Neutrophil (primary cell): ENCODE data around the gene REV1.

ENCODE experiments used
- H3K27ac ChIP-seq: fragments of 200-600 bp; sonication (generic); 2 replicates; pipeline ENCODE4 v1.5.1; 2016; ENCODE audit warnings: mild to moderate bottlenecking, moderate library complexity
- H3K27me3 ChIP-seq: fragments of 200-600 bp; sonication (generic); 2 replicates; pipeline ENCODE4 v1.6.0; 2016; ENCODE audit warnings: mild to moderate bottlenecking
- H3K36me3 ChIP-seq: fragments of 200-600 bp; sonication (generic); 2 replicates; pipeline ENCODE4 v1.5.1; 2017
- H3K4me1 ChIP-seq, 2 experiments: fragments of 200-600 bp in 1 of 2; sonication (generic) in 1 of 2; 1 replicate in 1 of 2; 2 replicates in 1 of 2; pipeline versions ENCODE4 v1.5.1 to v1.6.1; 2013 to 2016; ENCODE audit warnings: low read depth in 1 of 2, low read length in 1 of 2, mild to moderate bottlenecking in 1 of 2, moderate library complexity in 1 of 2; ENCODE audit not compliant: control insufficient read depth in 1 of 2, insufficient read depth in 1 of 2
- H3K4me3 ChIP-seq, 2 experiments: fragments of 200-600 bp in 1 of 2; sonication (generic) in 1 of 2; 1 replicate in 1 of 2; 2 replicates in 1 of 2; pipeline ENCODE4 v1.5.1; 2013 to 2016; ENCODE audit warnings: low read depth in 1 of 2, low read length in 1 of 2, mild to moderate bottlenecking in 1 of 2, moderate library complexity in 1 of 2
- H3K9me3 ChIP-seq: fragments of 200-600 bp; sonication (generic); 2 replicates; pipeline ENCODE4 v1.5.1; 2016
- CTCF ChIP-seq: fragments of 200-600 bp; sonication (generic); IDR thresholded peaks from 2 replicates; pipeline ENCODE4 v1.5.1; 2016; ENCODE audit warnings: antibody characterized with exemption

The REV1 gene

DNA sequence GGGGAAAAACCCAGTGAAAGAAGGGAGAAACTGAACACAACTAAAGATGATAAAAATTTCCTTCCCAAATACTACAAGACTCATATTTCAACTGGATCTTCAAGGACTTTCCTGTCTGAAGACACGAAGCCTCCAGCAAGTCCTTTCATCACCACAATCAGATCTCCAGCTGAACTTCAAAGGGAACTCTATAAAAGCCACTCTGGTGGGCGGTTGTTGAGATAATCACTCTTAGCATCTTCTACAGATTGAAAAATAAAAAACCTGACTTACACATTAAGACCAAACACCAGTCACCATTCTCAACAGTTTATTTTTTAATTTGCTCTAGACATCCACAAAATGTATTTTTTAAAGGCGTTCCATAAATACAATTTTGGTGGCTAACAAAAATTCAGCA, 4.4 kb downstream of the REV1 start:
- peaks cover 8 to 14% of the 10 kb centered on the region in 2 experiments for H3K4me1 ChIP-seq
- no peak for TF ChIP-seq CTCF
- H3K36me3 ChIP-seq, result no peaks in the 10 kb centered on the region
- no peak overlapping the region for H3K4me3 ChIP-seq
- no peaks in the 10 kb centered on the region for H3K27me3 ChIP-seq
- no peaks in the 10 kb centered on the region for H3K9me3 ChIP-seq
- no peak overlapping the region for H3K27ac ChIP-seq

DNA sequence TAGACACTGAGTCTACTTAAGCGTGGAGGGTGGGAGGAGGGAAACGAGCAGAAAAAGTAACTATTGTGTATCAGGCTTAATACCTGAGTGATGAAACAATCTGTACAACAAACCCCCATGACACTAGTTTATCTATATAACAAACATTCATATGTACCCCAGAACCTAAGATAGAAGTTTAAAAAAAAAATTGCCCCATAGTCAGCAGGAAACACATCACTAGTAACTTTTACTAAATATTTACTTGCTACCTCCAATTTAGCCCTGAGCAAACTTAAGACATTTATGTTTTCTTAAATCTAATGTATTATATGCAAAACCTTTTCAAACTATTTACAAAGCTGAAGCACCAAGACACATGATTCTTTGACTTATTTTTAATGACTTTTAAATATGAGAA, 5.6 kb downstream of the REV1 start:
- Histone ChIP-seq H3K27me3 (no peaks in the 10 kb centered on the region), H3K9me3 (no peaks in the 10 kb centered on the region), H3K4me1 (peaks cover 8 to 13% of the 10 kb centered on the region in 2 experiments), H3K4me3 (no peak overlapping the region), H3K27ac (no peak overlapping the region), H3K36me3 (no peaks in the 10 kb centered on the region)
- TF ChIP-seq CTCF, result no peak

DNA sequence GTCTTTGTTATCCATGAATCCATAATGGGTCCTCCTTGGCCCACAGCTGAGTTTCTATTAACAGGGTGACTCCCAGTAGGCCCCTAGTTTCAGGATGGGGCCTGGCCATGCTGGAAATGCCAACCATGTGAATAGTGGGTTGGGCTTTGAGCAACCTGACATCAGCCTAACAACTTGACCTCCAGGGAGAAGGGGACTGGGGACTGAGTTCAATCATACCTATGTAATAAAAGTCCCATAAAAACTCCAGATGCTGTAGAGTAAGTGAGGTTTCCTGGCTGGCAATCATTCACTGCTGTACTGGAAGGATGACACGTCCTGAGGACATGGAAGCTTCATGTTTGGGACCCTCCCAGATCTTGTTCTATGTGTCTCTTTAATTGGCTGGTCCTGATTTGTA, 7.9 kb downstream of the REV1 start:
- Histone ChIP-seq H3K27me3 (no peaks in the 10 kb centered on the region), H3K9me3 (no peaks in the 10 kb centered on the region), H3K27ac (no peak overlapping the region), H3K4me1 (peaks cover 1 to 3% of the 10 kb centered on the region in 2 experiments), H3K4me3 (no peak overlapping the region), H3K36me3 (no peaks in the 10 kb centered on the region)
- TF ChIP-seq CTCF, result no peak

DNA sequence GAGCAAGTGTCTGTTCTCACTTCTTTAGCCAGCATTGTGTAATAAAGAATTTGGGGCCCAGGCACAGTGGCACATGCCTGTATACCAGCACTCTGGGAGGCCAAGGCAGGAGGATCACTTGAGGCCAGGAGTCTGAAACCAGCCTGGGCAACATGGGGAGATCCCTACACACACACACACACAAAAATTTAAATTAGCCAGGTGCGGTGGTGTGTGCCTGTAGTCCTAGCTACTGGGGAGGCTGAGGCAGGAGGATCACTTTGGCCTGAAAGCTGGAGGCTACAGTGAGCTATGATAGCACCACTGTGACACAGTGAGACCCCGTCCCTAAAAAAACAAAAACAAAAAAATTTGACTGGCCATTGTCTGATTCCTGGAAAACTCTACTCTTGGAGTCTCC, 8.3 kb downstream of the REV1 start:
- Histone ChIP-seq H3K4me1 (peaks cover 5 to 6% of the 10 kb centered on the region in 2 experiments), H3K4me3 (no peak overlapping the region), H3K27me3 (no peaks in the 10 kb centered on the region), H3K36me3 (no peaks in the 10 kb centered on the region), H3K9me3 (no peaks in the 10 kb centered on the region), H3K27ac (no peak overlapping the region)
- no peak for TF ChIP-seq CTCF

DNA sequence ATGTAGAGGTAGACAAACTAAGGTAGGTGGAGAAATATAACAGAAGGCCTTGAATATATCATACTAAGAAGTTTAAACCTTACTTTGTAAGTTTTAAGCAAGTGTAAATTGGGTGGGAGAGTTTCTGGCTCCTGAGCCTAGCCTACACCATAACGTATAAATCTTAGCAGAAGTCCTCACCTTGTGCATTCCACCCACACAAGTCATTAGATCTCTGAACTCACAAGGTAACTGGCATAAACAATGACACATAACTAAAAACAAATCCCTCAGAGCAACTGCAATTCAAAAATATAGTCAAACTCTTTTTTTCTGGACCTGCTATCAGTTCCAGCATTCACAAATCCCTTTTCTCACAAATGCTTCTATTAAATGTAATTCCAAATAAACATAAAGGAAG, 9.4 kb downstream of the REV1 start:
- Histone ChIP-seq H3K4me1 (peaks cover 17% of the 10 kb centered on the region in 2 experiments), H3K27me3 (no peaks in the 10 kb centered on the region), H3K27ac (no peak overlapping the region), H3K4me3 (no peak overlapping the region), H3K9me3 (no peaks in the 10 kb centered on the region), H3K36me3 (no peaks in the 10 kb centered on the region)
- TF ChIP-seq CTCF, result no peak

DNA sequence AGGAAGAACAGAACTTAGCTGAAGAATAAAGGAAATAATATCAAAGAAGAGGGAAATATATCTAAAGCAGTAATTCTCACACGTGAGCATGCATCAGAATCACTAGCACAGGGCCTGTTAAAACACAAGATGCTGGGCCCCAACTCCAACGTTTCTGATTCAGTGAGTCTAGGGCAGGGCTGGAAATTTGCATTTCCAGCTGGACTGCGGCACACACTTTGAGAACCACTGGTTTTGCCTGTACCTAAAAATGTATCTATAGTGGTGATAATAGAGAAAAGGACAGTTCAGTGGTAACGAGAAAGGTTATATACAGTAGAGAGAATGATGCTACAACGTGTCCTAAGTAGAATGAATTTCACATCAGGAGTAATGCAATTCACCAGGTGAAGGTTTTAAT, 11.2 kb downstream of the REV1 start:
- Histone ChIP-seq H3K9me3 (no peaks in the 10 kb centered on the region), H3K27ac (peak overlapping the region; percentile 14), H3K4me3 (no peak overlapping the region), H3K27me3 (no peaks in the 10 kb centered on the region), H3K36me3 (no peaks in the 10 kb centered on the region), H3K4me1 (peaks cover 28% of the 10 kb centered on the region in 2 experiments)
- no peak for TF ChIP-seq CTCF
